IMR-90 (cell line): Measurements from ENCODE around the gene MCRIP2. TPM values are rescaled to one million over a fixed set of nuclear protein-coding genes. Genes with fewer than 3 reads are reported as not detected.

Source experiments
- ATAC-seq: fragments of 200-7000 bp; cut with Tn5 transposase; 2 replicates; pipeline ENCODE4 v1.9.1; 2020; ENCODE audit warnings: low read depth, mild to moderate bottlenecking, moderate library complexity
- BruUV-seq: library from RNA; stranded (reverse); fragments of 400-500 nt; replicated peaks from 2 replicates; lab custom pipeline; 2021; lab: Mats Ljungman, UMichigan
- CTCF ChIA-PET: fragments of 300-600 bp; formaldehyde crosslinking; extraction: SDS; loops from one replicate; lab custom pipeline; 2021; ENCODE audit warnings: antibody characterized with exemption; lab: Yijun Ruan, JAX
- POLR2A ChIA-PET: fragments of 300-600 bp; sonication (Branson Sonifier 250); formaldehyde crosslinking; loops from one replicate; lab custom pipeline; 2022; ENCODE audit warnings: antibody characterized with exemption; ENCODE audit not compliant: unreplicated experiment; lab: Charles Lee
- DNase-seq: peaks from one replicate; pipeline ENCODE4 v3.0.0; 2013
- H2AFZ ChIP-seq: replicated peaks from 2 replicates; pipeline ENCODE3; 2013; ENCODE audit warnings: low read length, mild to moderate bottlenecking; ENCODE audit not compliant: poor library complexity
- H2AK5ac ChIP-seq: 2 replicates; pipeline ENCODE4 v1.6.1; 2013; ENCODE audit warnings: low read depth, low read length, inconsistent platforms
- H2AK9ac ChIP-seq: replicated peaks from 2 replicates; pipeline ENCODE3; 2013; ENCODE audit warnings: mild to moderate bottlenecking, low read depth, low read length, moderate library complexity; ENCODE audit not compliant: poor library complexity
- H2BK120ac ChIP-seq: 2 replicates; pipeline ENCODE4 v1.6.1; 2013; ENCODE audit warnings: low read depth, low read length, inconsistent platforms
- H2BK15ac ChIP-seq: 3 replicates; pipeline ENCODE4 v1.6.1; 2013; ENCODE audit warnings: low read depth, low read length, inconsistent platforms
- H2BK20ac ChIP-seq: 2 replicates; pipeline ENCODE4 v1.6.1; 2013; ENCODE audit warnings: low read depth, mild to moderate bottlenecking, inconsistent platforms, low read length, moderate library complexity
- H2BK5ac ChIP-seq: 2 replicates; pipeline ENCODE4 v1.6.1; 2013; ENCODE audit warnings: mild to moderate bottlenecking, low read depth, low read length, inconsistent platforms; ENCODE audit not compliant: poor library complexity, severe bottlenecking
- H3K14ac ChIP-seq: replicated peaks from 2 replicates; pipeline ENCODE4 v1.6.1; 2013; ENCODE audit warnings: low read depth, low read length, inconsistent platforms
- H3K18ac ChIP-seq: 2 replicates; pipeline ENCODE4 v1.6.1; 2013; ENCODE audit warnings: low read depth, low read length, control low read depth
- H3K23ac ChIP-seq: 2 replicates; pipeline ENCODE4 v1.6.1; 2013; ENCODE audit warnings: low read depth, low read length, inconsistent platforms
- H3K27ac ChIP-seq: 2 replicates; pipeline ENCODE4 v1.5.1; 2013; ENCODE audit warnings: mild to moderate bottlenecking, control low read depth, low read length; ENCODE audit not compliant: insufficient read depth
- H3K27me3 ChIP-seq: 2 replicates; pipeline ENCODE4 v1.6.1; 2013; ENCODE audit warnings: low read length; ENCODE audit not compliant: control insufficient read depth, insufficient read depth
- H3K36me3 ChIP-seq: 2 replicates; pipeline ENCODE4 v1.6.1; 2013; ENCODE audit warnings: low read length, mixed read lengths; ENCODE audit not compliant: control insufficient read depth, insufficient read depth
- H3K4ac ChIP-seq: 2 replicates; pipeline ENCODE4 v1.6.1; 2013; ENCODE audit warnings: low read depth, low read length, inconsistent platforms
- H3K4me1 ChIP-seq: 2 replicates; pipeline ENCODE4 v1.6.1; 2013; ENCODE audit warnings: low read length, mixed read lengths; ENCODE audit not compliant: control insufficient read depth, insufficient read depth
- H3K4me2 ChIP-seq: 2 replicates; pipeline ENCODE4 v1.6.1; 2013; ENCODE audit warnings: low read depth, mild to moderate bottlenecking, control low read depth, low read length, moderate library complexity
- H3K4me3 ChIP-seq: 2 replicates; pipeline ENCODE4 v1.5.1; 2013; ENCODE audit warnings: low read depth, mild to moderate bottlenecking, control low read depth, low read length, moderate library complexity; ENCODE audit not compliant: insufficient read depth
- H3K56ac ChIP-seq: 2 replicates; pipeline ENCODE4 v1.6.1; 2013; ENCODE audit warnings: low read length, inconsistent platforms; ENCODE audit not compliant: insufficient read depth; ENCODE audit errors: extremely low read depth
- H3K79me1 ChIP-seq, 2 experiments: 2 replicates each; pipeline ENCODE4 v1.6.1; 2013; ENCODE audit warnings: low read length in 2 of 2, inconsistent platforms in 1 of 2, low read depth in 1 of 2
- H3K9ac ChIP-seq: 2 replicates; pipeline ENCODE4 v1.6.1; 2013; ENCODE audit warnings: low read depth, low read length, control low read depth
- H3K9me1 ChIP-seq: 2 replicates; pipeline ENCODE4 v1.6.1; 2013; ENCODE audit warnings: low read length, inconsistent platforms; ENCODE audit not compliant: insufficient read depth
- H3K9me3 ChIP-seq: 2 replicates; pipeline ENCODE4 v1.6.1; 2013; ENCODE audit warnings: low read length; ENCODE audit not compliant: control insufficient read depth, insufficient read depth
- H4K20me1 ChIP-seq: 2 replicates; pipeline ENCODE4 v1.6.1; 2013; ENCODE audit warnings: low read length, inconsistent platforms; ENCODE audit not compliant: insufficient read depth
- H4K5ac ChIP-seq: 2 replicates; pipeline ENCODE4 v1.6.1; 2013; ENCODE audit warnings: mild to moderate bottlenecking, low read depth, low read length, control low read depth
- H4K8ac ChIP-seq, 2 experiments: 2 replicates each; pipeline ENCODE4 v1.6.1; 2013; ENCODE audit warnings: low read depth in 2 of 2, low read length in 2 of 2, control low read depth in 1 of 2, inconsistent platforms in 1 of 2
- H4K91ac ChIP-seq: 2 replicates; pipeline ENCODE4 v1.6.1; 2013; ENCODE audit warnings: low read depth, low read length, inconsistent platforms; ENCODE audit not compliant: insufficient read depth
- NFE2L2 ChIP-seq: fragments of 150-350 bp; IDR thresholded peaks from 2 replicates; pipeline ENCODE4 v1.6.1; 2016; ENCODE audit warnings: low read depth, mild to moderate bottlenecking, low read length
- RFX5 ChIP-seq: IDR thresholded peaks from 2 replicates; pipeline ENCODE4 v1.8.0; 2012; ENCODE audit warnings: low read depth, mild to moderate bottlenecking, low read length, moderate library complexity
- WGBS, 2 experiments: methylation state at CpG; one replicate each; pipeline versions ENCODE4 v1.1.5 to v1.1.7; 2013; ENCODE audit warnings: missing lambda C conversion rate in 2 of 2; ENCODE audit not compliant: insufficient read length in 1 of 2; ENCODE audit errors: extremely low coverage in 2 of 2; 5-methylcytosine and 5-hydroxymethylcytosine counted together
- dilution Hi-C: fragments of 300-500 bp; cut with HindIII; formaldehyde crosslinking; loops from one replicate; pipeline ENCODE4 v1.14.3; 2018; ENCODE audit warnings: low sequenced_read_pairs; ENCODE audit not compliant: unreplicated experiment
- in situ Hi-C: fragments of 300-500 bp; cut with MboI; formaldehyde crosslinking; loops from 3 replicates; pipeline ENCODE4 v1.14.3; 2019; ENCODE audit warnings: low sequenced_read_pairs, inconsistent platforms, mixed read lengths
- intact Hi-C: fragments of 100-400 bp; cut with micrococcal nuclease; formaldehyde crosslinking; loops from 2 replicates; pipeline ENCODE4 v1.10.0; 2022
- polyA plus RNA-seq, 3 experiments: library from polyadenylated mRNA; depleted of rRNA; stranded (reverse); fragments of >200 nt; gene quantifications; 2 replicates each; pipeline ENCODE4 v1.2.3, GENCODE V29; 2012; ENCODE audit warnings: low replicate concordance in 1 of 3
- total RNA-seq: library from RNA; depleted of rRNA; stranded (reverse); fragments of >200 nt; gene quantifications from 2 replicates; pipeline ENCODE4 v1.2.3, GENCODE V29; 2012
- TF ChIP-seq, protein P1 (sequence below): fragments of 150-350 bp; IDR thresholded peaks from 2 replicates; pipeline ENCODE4 v1.6.1; 2017; ENCODE audit warnings: mild to moderate bottlenecking, antibody characterized with exemption, low read length, low read depth

MCRIP2 gene
- total and polyA plus RNA-seq, 2 of the 4 experiments (the other 2 are of a cell fraction) = 6.3 to 19.6 TPM

DNA sequence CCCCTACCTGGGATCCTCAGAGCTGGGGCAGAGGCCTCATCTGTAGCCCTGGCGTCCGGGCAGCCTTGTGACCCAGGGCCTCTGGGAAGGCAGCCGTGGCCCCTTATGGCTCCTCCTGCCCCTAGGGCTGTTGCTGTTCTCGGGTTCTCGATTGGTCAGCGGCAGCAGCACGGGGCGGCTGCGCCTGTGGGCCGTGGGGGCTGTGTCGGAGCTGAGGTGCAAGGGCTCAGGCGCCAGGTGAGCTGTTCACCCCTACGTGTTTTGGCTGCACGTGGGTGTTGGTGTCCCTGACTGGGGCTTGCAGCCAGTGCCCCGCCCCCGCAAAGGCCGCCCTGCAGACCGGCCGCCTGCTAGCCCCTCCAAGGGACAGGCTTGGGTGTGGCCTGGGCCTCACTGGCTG, 20.5 kb downstream of the MCRIP2 start:
- Histone ChIP-seq H3K27ac (no peak overlapping the region), H3K36me3 (peaks cover 4% of the 10 kb centered on the region), H3K79me1 (no peaks in the 10 kb centered on the region), H2AK5ac (no peak overlapping the region), H3K27me3 (no peaks in the 10 kb centered on the region), H2BK15ac (no peak overlapping the region), H3K18ac (no peak overlapping the region), H2AFZ (no peak overlapping the region), H4K8ac (no peak overlapping the region), H2BK5ac (no peak overlapping the region), H3K9ac (no peak overlapping the region), H3K4me3 (no peak overlapping the region), H3K9me3 (no peaks in the 10 kb centered on the region), H3K23ac (no peak overlapping the region), H3K14ac (no peak overlapping the region), H4K91ac (no peak overlapping the region), H4K5ac (no peak overlapping the region), H2AK9ac (no peak overlapping the region), H4K20me1 (no peaks in the 10 kb centered on the region), H3K4me2 (no peak overlapping the region), H3K4me1 (peaks cover 5% of the 10 kb centered on the region), H3K56ac (no peak overlapping the region), H2BK20ac (no peak overlapping the region), H2BK120ac (no peak overlapping the region), H3K4ac (no peak overlapping the region), H3K9me1 (no peaks in the 10 kb centered on the region)
- WGBS, 2 experiments = 96% methylated on average over 18 of the region's 19 CpGs; no CpG with 5 or more reads in 1 of the 2 experiments
- ATAC-seq = no peak
- ChIA-PET CTCF (no interaction called here), POLR2A (no interaction called here)
- TF ChIP-seq NFE2L2 (no peak), RFX5 (no peak)
- TF ChIP-seq, protein P1, sequence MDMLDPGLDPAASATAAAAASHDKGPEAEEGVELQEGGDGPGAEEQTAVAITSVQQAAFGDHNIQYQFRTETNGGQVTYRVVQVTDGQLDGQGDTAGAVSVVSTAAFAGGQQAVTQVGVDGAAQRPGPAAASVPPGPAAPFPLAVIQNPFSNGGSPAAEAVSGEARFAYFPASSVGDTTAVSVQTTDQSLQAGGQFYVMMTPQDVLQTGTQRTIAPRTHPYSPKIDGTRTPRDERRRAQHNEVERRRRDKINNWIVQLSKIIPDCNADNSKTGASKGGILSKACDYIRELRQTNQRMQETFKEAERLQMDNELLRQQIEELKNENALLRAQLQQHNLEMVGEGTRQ = no peak
- no TSS peak for BruUV-seq
- intact Hi-C loops (no loop called here), in situ Hi-C loops (no loop called here), dilution Hi-C loops (no loop called here)
- DNase-seq = no peak
